Measurements from ENCODE around the gene PLA2G4E.

PLA2G4E gene

DNA sequence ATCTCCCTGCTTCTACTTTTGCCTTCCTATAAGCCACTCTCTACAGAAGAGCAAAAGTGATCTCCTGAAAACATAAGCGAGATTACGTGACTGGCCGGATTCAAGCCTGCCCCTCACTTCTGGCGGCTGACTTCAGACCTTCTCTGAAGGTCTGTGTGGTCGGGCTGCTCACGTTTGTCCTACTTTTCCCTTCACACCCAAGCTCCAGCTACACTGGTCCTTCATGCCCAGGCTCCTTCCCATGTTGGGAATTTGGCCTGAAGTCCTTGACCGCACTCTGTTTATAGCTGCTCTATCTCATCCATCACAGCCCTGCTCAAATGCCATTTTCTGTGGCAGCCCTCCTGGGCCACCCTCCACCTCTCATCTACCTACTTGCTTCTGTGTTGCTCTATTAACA is 6.7 kb upstream of the PLA2G4E start:
- no peak overlapping the region for H3K27ac ChIP-seq
- TF ChIP-seq, protein P1, sequence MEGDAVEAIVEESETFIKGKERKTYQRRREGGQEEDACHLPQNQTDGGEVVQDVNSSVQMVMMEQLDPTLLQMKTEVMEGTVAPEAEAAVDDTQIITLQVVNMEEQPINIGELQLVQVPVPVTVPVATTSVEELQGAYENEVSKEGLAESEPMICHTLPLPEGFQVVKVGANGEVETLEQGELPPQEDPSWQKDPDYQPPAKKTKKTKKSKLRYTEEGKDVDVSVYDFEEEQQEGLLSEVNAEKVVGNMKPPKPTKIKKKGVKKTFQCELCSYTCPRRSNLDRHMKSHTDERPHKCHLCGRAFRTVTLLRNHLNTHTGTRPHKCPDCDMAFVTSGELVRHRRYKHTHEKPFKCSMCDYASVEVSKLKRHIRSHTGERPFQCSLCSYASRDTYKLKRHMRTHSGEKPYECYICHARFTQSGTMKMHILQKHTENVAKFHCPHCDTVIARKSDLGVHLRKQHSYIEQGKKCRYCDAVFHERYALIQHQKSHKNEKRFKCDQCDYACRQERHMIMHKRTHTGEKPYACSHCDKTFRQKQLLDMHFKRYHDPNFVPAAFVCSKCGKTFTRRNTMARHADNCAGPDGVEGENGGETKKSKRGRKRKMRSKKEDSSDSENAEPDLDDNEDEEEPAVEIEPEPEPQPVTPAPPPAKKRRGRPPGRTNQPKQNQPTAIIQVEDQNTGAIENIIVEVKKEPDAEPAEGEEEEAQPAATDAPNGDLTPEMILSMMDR (IDR thresholded peaks at IDR 0.05): no peak
- no peaks in the 10 kb centered on the region for H3K9me3 ChIP-seq
- H3K4me1 ChIP-seq (ENCODE audit: control insufficient read depth in 1 of 2, insufficient read depth in 1 of 2, low read depth in 1 of 2, low read length in 1 of 2): no peaks in the 10 kb centered on the region
- peaks cover 3% of the 10 kb centered on the region for H3K27me3 ChIP-seq
- no peak overlapping the region for H3K4me3 ChIP-seq (ENCODE audit: low read depth in 1 of 2, low read length in 1 of 2)
- no peaks in the 10 kb centered on the region for H3K36me3 ChIP-seq

- no peaks in the 10 kb centered on the region for H3K4me1 ChIP-seq (ENCODE audit: control insufficient read depth in 1 of 2, insufficient read depth in 1 of 2, low read depth in 1 of 2, low read length in 1 of 2)
- H3K36me3 ChIP-seq: no peaks in the 10 kb centered on the region
- TF ChIP-seq, protein P1 (IDR thresholded peaks at IDR 0.05): no peak
- no peak overlapping the region for H3K27ac ChIP-seq
- no peaks in the 10 kb centered on the region for H3K27me3 ChIP-seq
- H3K9me3 ChIP-seq: no peaks in the 10 kb centered on the region
- no peak overlapping the region for H3K4me3 ChIP-seq (ENCODE audit: low read depth in 1 of 2, low read length in 1 of 2)
Observed at GRCh38 chr15:42024303-42024702, 3.5 kb upstream of the PLA2G4E start.

DNA sequence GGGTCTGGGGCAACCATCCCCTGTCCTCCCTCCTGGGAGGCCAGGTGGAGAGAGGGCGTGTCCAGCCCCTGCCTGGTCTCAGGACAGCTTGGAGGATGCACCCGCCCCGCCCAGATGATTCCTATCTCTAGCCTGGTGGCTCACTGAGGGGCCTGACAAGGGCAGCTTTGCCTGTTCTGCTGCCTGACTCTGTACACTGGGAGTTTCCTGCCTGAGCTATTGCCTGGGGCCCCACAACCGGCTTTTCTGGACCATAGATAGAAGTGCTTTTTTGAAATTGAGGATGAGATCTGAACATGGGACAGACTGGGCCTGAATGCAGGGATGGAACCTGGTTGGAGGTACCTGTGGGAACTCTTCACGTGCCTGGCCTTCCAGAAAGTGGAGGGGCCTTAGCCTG is 751 bp upstream of the PLA2G4E start:
- no peak overlapping the region for H3K4me3 ChIP-seq (ENCODE audit: low read depth in 1 of 2, low read length in 1 of 2)
- H3K36me3 ChIP-seq: no peaks in the 10 kb centered on the region
- no peaks in the 10 kb centered on the region for H3K9me3 ChIP-seq
- TF ChIP-seq, protein P1 (IDR thresholded peaks at IDR 0.05): no peak
- H3K27ac ChIP-seq: no peak overlapping the region
- no peaks in the 10 kb centered on the region for H3K27me3 ChIP-seq
- no peaks in the 10 kb centered on the region for H3K4me1 ChIP-seq (ENCODE audit: control insufficient read depth in 1 of 2, insufficient read depth in 1 of 2, low read depth in 1 of 2, low read length in 1 of 2)

- no peak overlapping the region for H3K27ac ChIP-seq
- no peaks in the 10 kb centered on the region for H3K36me3 ChIP-seq
- no peaks in the 10 kb centered on the region for H3K4me1 ChIP-seq (ENCODE audit: control insufficient read depth in 1 of 2, insufficient read depth in 1 of 2, low read depth in 1 of 2, low read length in 1 of 2)
- no peak overlapping the region for H3K4me3 ChIP-seq (ENCODE audit: low read depth in 1 of 2, low read length in 1 of 2)
- H3K27me3 ChIP-seq: no peaks in the 10 kb centered on the region
- no peaks in the 10 kb centered on the region for H3K9me3 ChIP-seq
- TF ChIP-seq, protein P1 (IDR thresholded peaks at IDR 0.05): no peak
Observed at GRCh38 chr15:42018306-42019224, 2.3 kb downstream of the PLA2G4E start.

GRCh38 chr15:42016971-42017370 is 3.9 kb downstream of the PLA2G4E start:
- no peaks in the 10 kb centered on the region for H3K9me3 ChIP-seq
- H3K27me3 ChIP-seq: no peaks in the 10 kb centered on the region
- no peaks in the 10 kb centered on the region for H3K4me1 ChIP-seq (ENCODE audit: control insufficient read depth in 1 of 2, insufficient read depth in 1 of 2, low read depth in 1 of 2, low read length in 1 of 2)
- no peak overlapping the region for H3K4me3 ChIP-seq (ENCODE audit: low read depth in 1 of 2, low read length in 1 of 2)
- TF ChIP-seq, protein P1 (IDR thresholded peaks at IDR 0.05): no peak
- no peak overlapping the region for H3K27ac ChIP-seq
- no peaks in the 10 kb centered on the region for H3K36me3 ChIP-seq

Measured in neutrophil (primary cell).